WTC11 (cell line): Measurements from ENCODE around the gene CDK16.

Source experiments
- ESRRA ChIP-seq: sonication (generic); formaldehyde crosslinking; IDR thresholded peaks from 2 replicates; pipeline ENCODE4 v1.8.1; 2022; ENCODE audit warnings: mild to moderate bottlenecking, missing genetic modification reagents, borderline replicate concordance
- IRF2 ChIP-seq: sonication (generic); formaldehyde crosslinking; IDR thresholded peaks from 2 replicates; pipeline ENCODE4 v1.8.0; 2022; ENCODE audit warnings: low read depth, missing genetic modification reagents, borderline replicate concordance
- MXD4 ChIP-seq: fragments of 250-450 bp; sonication (Bioruptor Pico); IDR thresholded peaks from 2 replicates; pipeline ENCODE4 v1.8.0; 2021; ENCODE audit warnings: mild to moderate bottlenecking, moderate library complexity, borderline replicate concordance
- MYBL2 ChIP-seq: sonication (generic); formaldehyde crosslinking; IDR thresholded peaks from 2 replicates; pipeline ENCODE4 v1.8.1; 2023; ENCODE audit warnings: mild to moderate bottlenecking, moderate library complexity, missing genetic modification reagents
- NR2C2 ChIP-seq: sonication (generic); formaldehyde crosslinking; IDR thresholded peaks from 2 replicates; pipeline ENCODE4 v1.8.0; 2022; ENCODE audit warnings: mild to moderate bottlenecking, missing genetic modification reagents
- SMAD3 ChIP-seq: sonication (generic); formaldehyde crosslinking; IDR thresholded peaks from 2 replicates; pipeline ENCODE4 v1.8.0; 2022; ENCODE audit warnings: missing genetic modification reagents, mild to moderate bottlenecking, borderline replicate concordance
- TCF7 ChIP-seq: sonication (generic); formaldehyde crosslinking; IDR thresholded peaks from 2 replicates; pipeline ENCODE4 v1.8.0; 2022; ENCODE audit warnings: mild to moderate bottlenecking, low read depth, missing genetic modification reagents, moderate library complexity
- ZNF232 ChIP-seq: sonication (generic); formaldehyde crosslinking; IDR thresholded peaks from 2 replicates; pipeline ENCODE4 v1.8.0; 2022; ENCODE audit warnings: mild to moderate bottlenecking, missing genetic modification reagents
- ZNF317 ChIP-seq: sonication (generic); formaldehyde crosslinking; IDR thresholded peaks from 2 replicates; pipeline ENCODE4 v1.8.1; 2023; ENCODE audit warnings: low read depth, mild to moderate bottlenecking, moderate library complexity, missing genetic modification reagents, borderline replicate concordance
- TF ChIP-seq, protein P1 (sequence below): sonication (generic); formaldehyde crosslinking; IDR thresholded peaks from 2 replicates; pipeline ENCODE4 v1.8.0; 2022; ENCODE audit warnings: missing genetic modification reagents
- TF ChIP-seq, protein P2 (sequence below): fragments of 200-600 bp; IDR thresholded peaks from 2 replicates; pipeline ENCODE4 v1.8.0; 2022; ENCODE audit warnings: antibody characterized with exemption

DNA sequence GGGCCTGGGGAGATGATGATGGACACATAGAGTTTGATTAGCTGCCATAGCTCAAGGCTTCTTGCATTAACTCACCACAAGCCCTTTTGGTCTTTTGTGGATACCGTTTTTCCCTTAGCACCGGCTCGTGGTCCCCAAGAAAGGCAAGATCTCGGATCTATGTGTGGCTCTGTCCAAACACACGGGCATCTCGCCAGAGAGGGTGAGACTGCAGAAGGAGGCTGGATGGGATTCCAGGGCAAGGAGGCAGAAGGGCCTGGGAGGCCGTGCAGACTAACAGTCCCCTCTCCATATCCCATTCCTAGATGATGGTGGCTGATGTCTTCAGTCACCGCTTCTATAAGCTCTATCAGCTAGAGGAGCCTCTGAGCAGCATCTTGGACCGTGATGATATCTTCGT, 23.8 kb downstream of the CDK16 start:
- TF ChIP-seq IRF2 (no peak), NR2C2 (CRISPR knock-in tag) (no peak), ESRRA (CRISPR knock-in tag) (no peak), MXD4 (CRISPR knock-in tag) (no peak), ZNF317 (CRISPR knock-in tag) (no peak), ZNF232 (no peak), MYBL2 (CRISPR knock-in tag) (no peak), TCF7 (CRISPR knock-in tag) (no peak), SMAD3 (CRISPR knock-in tag) (no peak)
- TF ChIP-seq, protein P1, sequence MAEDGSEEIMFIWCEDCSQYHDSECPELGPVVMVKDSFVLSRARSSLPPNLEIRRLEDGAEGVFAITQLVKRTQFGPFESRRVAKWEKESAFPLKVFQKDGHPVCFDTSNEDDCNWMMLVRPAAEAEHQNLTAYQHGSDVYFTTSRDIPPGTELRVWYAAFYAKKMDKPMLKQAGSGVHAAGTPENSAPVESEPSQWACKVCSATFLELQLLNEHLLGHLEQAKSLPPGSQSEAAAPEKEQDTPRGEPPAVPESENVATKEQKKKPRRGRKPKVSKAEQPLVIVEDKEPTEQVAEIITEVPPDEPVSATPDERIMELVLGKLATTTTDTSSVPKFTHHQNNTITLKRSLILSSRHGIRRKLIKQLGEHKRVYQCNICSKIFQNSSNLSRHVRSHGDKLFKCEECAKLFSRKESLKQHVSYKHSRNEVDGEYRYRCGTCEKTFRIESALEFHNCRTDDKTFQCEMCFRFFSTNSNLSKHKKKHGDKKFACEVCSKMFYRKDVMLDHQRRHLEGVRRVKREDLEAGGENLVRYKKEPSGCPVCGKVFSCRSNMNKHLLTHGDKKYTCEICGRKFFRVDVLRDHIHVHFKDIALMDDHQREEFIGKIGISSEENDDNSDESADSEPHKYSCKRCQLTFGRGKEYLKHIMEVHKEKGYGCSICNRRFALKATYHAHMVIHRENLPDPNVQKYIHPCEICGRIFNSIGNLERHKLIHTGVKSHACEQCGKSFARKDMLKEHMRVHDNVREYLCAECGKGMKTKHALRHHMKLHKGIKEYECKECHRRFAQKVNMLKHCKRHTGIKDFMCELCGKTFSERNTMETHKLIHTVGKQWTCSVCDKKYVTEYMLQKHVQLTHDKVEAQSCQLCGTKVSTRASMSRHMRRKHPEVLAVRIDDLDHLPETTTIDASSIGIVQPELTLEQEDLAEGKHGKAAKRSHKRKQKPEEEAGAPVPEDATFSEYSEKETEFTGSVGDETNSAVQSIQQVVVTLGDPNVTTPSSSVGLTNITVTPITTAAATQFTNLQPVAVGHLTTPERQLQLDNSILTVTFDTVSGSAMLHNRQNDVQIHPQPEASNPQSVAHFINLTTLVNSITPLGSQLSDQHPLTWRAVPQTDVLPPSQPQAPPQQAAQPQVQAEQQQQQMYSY = no peak
- TF ChIP-seq, protein P2, sequence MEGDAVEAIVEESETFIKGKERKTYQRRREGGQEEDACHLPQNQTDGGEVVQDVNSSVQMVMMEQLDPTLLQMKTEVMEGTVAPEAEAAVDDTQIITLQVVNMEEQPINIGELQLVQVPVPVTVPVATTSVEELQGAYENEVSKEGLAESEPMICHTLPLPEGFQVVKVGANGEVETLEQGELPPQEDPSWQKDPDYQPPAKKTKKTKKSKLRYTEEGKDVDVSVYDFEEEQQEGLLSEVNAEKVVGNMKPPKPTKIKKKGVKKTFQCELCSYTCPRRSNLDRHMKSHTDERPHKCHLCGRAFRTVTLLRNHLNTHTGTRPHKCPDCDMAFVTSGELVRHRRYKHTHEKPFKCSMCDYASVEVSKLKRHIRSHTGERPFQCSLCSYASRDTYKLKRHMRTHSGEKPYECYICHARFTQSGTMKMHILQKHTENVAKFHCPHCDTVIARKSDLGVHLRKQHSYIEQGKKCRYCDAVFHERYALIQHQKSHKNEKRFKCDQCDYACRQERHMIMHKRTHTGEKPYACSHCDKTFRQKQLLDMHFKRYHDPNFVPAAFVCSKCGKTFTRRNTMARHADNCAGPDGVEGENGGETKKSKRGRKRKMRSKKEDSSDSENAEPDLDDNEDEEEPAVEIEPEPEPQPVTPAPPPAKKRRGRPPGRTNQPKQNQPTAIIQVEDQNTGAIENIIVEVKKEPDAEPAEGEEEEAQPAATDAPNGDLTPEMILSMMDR = no peak
